WI38 (cell line): ENCODE data around the gene DHRS12.

Experiments used
- H3K4me3 ChIP-seq: 2 replicates; pipeline ENCODE4 v1.5.1; 2011; ENCODE audit warnings: low read depth, mild to moderate bottlenecking, control low read depth, low read length
- CTCF ChIP-seq: IDR thresholded peaks from 2 replicates; pipeline ENCODE4 v1.5.1; 2012; ENCODE audit warnings: low read depth, mild to moderate bottlenecking, control low read depth, low read length

Gene DHRS12

GRCh38 chr13:51843529-51843928, 39.6 kb upstream of the DHRS12 start:
- TF ChIP-seq CTCF, result no peak
- no peak overlapping the region for H3K4me3 ChIP-seq

- no peak overlapping the region for H3K4me3 ChIP-seq
- no peak for TF ChIP-seq CTCF
Observed at GRCh38 chr13:51841732-51842131, 37.8 kb upstream of the DHRS12 start.

- H3K4me3 ChIP-seq, result no peak overlapping the region
- no peak for TF ChIP-seq CTCF
Observed at GRCh38 chr13:51840917-51841316, 37.0 kb upstream of the DHRS12 start.

- no peak for TF ChIP-seq CTCF
Observed at GRCh38 chr13:51839711-51840540, 36.0 kb upstream of the DHRS12 start.

GRCh38 chr13:51838240-51838846, 34.4 kb upstream of the DHRS12 start:
- H3K4me3 ChIP-seq, result no peak overlapping the region
- no peak for TF ChIP-seq CTCF

More at GRCh38 chr13:51839711-51840540, 36.0 kb upstream of the DHRS12 start:
- H3K4me3 ChIP-seq, result no peak overlapping the region

- TF ChIP-seq CTCF, result no peak
- H3K4me3 ChIP-seq, result no peak overlapping the region
Observed at GRCh38 chr13:51837016-51837415, 33.1 kb upstream of the DHRS12 start.

GRCh38 chr13:51834581-51835171, 30.7 kb upstream of the DHRS12 start:
- no peak overlapping the region for H3K4me3 ChIP-seq
- no peak for TF ChIP-seq CTCF
